GM12878 (cell line): ENCODE data around the gene FBN2. TPM values are rescaled to one million over a fixed set of nuclear protein-coding genes. Genes with fewer than 3 reads are reported as not detected.
"Not testable (repeated sequence)": the region's sequence is repeated elsewhere in the genome, so short reads cannot be mapped to it uniquely, and the experiment has no call there.

Experiments used
- ATAC-seq: fragments of 200-7000 bp; cut with Tn5 transposase; 3 replicates; pipeline ENCODE4 v1.9.1; 2020; ENCODE audit warnings: mild to moderate bottlenecking, moderate library complexity
- BruUV-seq: library from RNA; stranded (reverse); fragments of 400-500 nt; replicated peaks from 2 replicates; lab custom pipeline; 2021; lab: Mats Ljungman, UMichigan
- CTCF ChIA-PET: fragments of 300-600 bp; sonication (Branson Sonifier 250); formaldehyde crosslinking; extraction: SDS; loops from one replicate; lab custom pipeline; 2021; ENCODE audit warnings: inconsistent platforms; lab: Yijun Ruan, JAX
- POLR2A ChIA-PET: fragments of 350-600 bp; formaldehyde crosslinking; extraction: SDS; loops from one replicate; lab custom pipeline; 2021; ENCODE audit warnings: inconsistent platforms; lab: Charles Lee
- RAD21 ChIA-PET: fragments of 300-600 bp; sonication (Branson Sonifier 250); formaldehyde crosslinking; loops from one replicate; lab custom pipeline; 2023; ENCODE audit warnings: antibody characterized with exemption; ENCODE audit not compliant: unreplicated experiment; lab: Charles Lee
- SMC1A ChIA-PET: fragments of 300-600 bp; sonication (Branson Sonifier 250); formaldehyde crosslinking; loops from one replicate; lab custom pipeline; 2023; ENCODE audit not compliant: unreplicated experiment, uncharacterized antibody; lab: Charles Lee
- DNase-seq: peaks from one replicate; pipeline ENCODE4 v3.0.0-alpha.2; 2011; ENCODE audit warnings: low read depth, low spot score
- FAIRE-seq: peaks from 3 replicates; lab custom pipeline; 2011; peaks lifted over from hg19 to GRCh38; lab: Jason Lieb, UNC
- H2AFZ ChIP-seq: 2 replicates; pipeline ENCODE4 v1.6.0; 2011; ENCODE audit warnings: low read depth, low read length, control low read depth; ENCODE audit not compliant: control insufficient read depth
- H3K27ac ChIP-seq: 2 replicates; pipeline ENCODE4 v1.5.1; 2011; ENCODE audit warnings: control low read depth; ENCODE audit not compliant: control insufficient read depth, insufficient read depth
- H3K27me3 ChIP-seq, 2 experiments: replicated peaks in 1 of 2; 2 replicates each; pipeline versions ENCODE4 v1.6.0 to v1.6.1; 2011; ENCODE audit warnings: low read length in 1 of 2; ENCODE audit not compliant: control insufficient read depth in 2 of 2, insufficient read depth in 2 of 2
- H3K36me3 ChIP-seq, 2 experiments: 2 replicates each; pipeline ENCODE4 v1.5.1; 2011; ENCODE audit warnings: low read length in 1 of 2; ENCODE audit not compliant: control insufficient read depth in 2 of 2, insufficient read depth in 2 of 2
- H3K4me1 ChIP-seq: 2 replicates; pipeline ENCODE4 v1.6.1; 2011; ENCODE audit warnings: mild to moderate bottlenecking, low read length, moderate library complexity, mixed read lengths; ENCODE audit not compliant: control insufficient read depth, insufficient read depth
- H3K4me2 ChIP-seq: 2 replicates; pipeline ENCODE4 v1.6.0; 2011; ENCODE audit warnings: control low read depth; ENCODE audit not compliant: control insufficient read depth, insufficient read depth
- H3K4me3 ChIP-seq: fragments of 200-600 bp; sonication (generic); 2 replicates; pipeline ENCODE4 v1.5.1; 2016
- H3K79me2 ChIP-seq: 2 replicates; pipeline ENCODE4 v1.6.0; 2011; ENCODE audit warnings: low read length; ENCODE audit not compliant: control insufficient read depth, insufficient read depth
- H3K9ac ChIP-seq: 2 replicates; pipeline ENCODE4 v1.8.0; 2011; ENCODE audit warnings: low read length, control low read depth, mixed read lengths; ENCODE audit not compliant: control insufficient read depth, insufficient read depth
- H3K9me3 ChIP-seq: replicated peaks from 3 replicates; pipeline ENCODE4 v1.5.1; 2011; ENCODE audit warnings: mild to moderate bottlenecking, low read length; ENCODE audit not compliant: control insufficient read depth, insufficient read depth
- H4K20me1 ChIP-seq: 2 replicates; pipeline ENCODE4 v1.6.0; 2011; ENCODE audit not compliant: control insufficient read depth, insufficient read depth
- CBX5 ChIP-seq: sonication (generic); IDR thresholded peaks from 2 replicates; pipeline ENCODE4 v1.6.1; 2016; ENCODE audit warnings: low read depth, moderate library complexity, mild to moderate bottlenecking, inconsistent platforms
- CREB1 ChIP-seq: IDR thresholded peaks from 2 replicates; pipeline ENCODE4 v1.6.1; 2012; ENCODE audit warnings: low read depth, mild to moderate bottlenecking, inconsistent platforms
- RB1 ChIP-seq: fragments of 450-650 bp; formaldehyde crosslinking; IDR thresholded peaks from 2 replicates; pipeline ENCODE4 v1.6.1; 2017; ENCODE audit warnings: mild to moderate bottlenecking, borderline replicate concordance
- RBBP5 ChIP-seq: fragments of 200-600 bp; sonication (generic); conservative IDR thresholded peaks from 2 replicates; pipeline ENCODE4 v1.6.1; 2016
- SRF ChIP-seq, 2 experiments: IDR thresholded peaks; 2 replicates each; pipeline ENCODE4 v1.6.1; 2011; ENCODE audit warnings: low read depth in 2 of 2, low read length in 2 of 2, mild to moderate bottlenecking in 1 of 2, moderate library complexity in 1 of 2
- SUZ12 ChIP-seq: fragments of 200-600 bp; sonication (generic); IDR thresholded peaks from one replicate; pipeline ENCODE4 v1.6.1; 2018; ENCODE audit warnings: antibody characterized with exemption, mild to moderate bottlenecking; ENCODE audit not compliant: unreplicated experiment
- WRNIP1 ChIP-seq: IDR thresholded peaks from 2 replicates; pipeline ENCODE4 v1.6.1; 2011; ENCODE audit warnings: low read depth, low read length, improper control_type of control experiment, borderline replicate concordance
- ZNF622 ChIP-seq: fragments of 450-650 bp; IDR thresholded peaks from 2 replicates; pipeline ENCODE4 v1.6.1; 2017; ENCODE audit warnings: mild to moderate bottlenecking, inconsistent platforms
- WGBS: methylation state at CpG from one replicate; pipeline ENCODE4 v1.1.6; 2016; ENCODE audit warnings: low lambda C conversion rate; ENCODE audit not compliant: insufficient replicate concordance, insufficient coverage; ENCODE audit errors: missing lambda C conversion rate; 5-methylcytosine and 5-hydroxymethylcytosine counted together
- in situ Hi-C: fragments of 300-500 bp; cut with MboI; formaldehyde crosslinking; loops from 9 replicates; pipeline ENCODE4 v1.14.3; 2018; ENCODE audit warnings: mixed read lengths
- intact Hi-C: fragments of 100-400 bp; cut with micrococcal nuclease; formaldehyde crosslinking; loops from one replicate; pipeline ENCODE4 v1.14.2; 2022; ENCODE audit not compliant: unreplicated experiment
- polyA plus RNA-seq, 11 experiments: library from polyadenylated mRNA; depleted of rRNA in 4 of 11; unstranded in 6 of 11; stranded (reverse) in 5 of 11; fragments of >200 nt; fragmentation: Nextera tagmentation in 4 of 11; fragmentation: Illumina TruSeq in 1 of 11; extraction: Ambion mirVana in 4 of 11; extraction: Trizol in 1 of 11; gene quantifications; 1 replicate in 1 of 11; 2 replicates in 10 of 11; pipeline versions ENCODE4 v1.2.1 to v1.2.3, GENCODE V29; 2011 to 2016; ENCODE audit warnings: inconsistent platforms in 2 of 11, missing spikeins in 2 of 11, low read depth in 1 of 11
- total RNA-seq, 4 experiments: library from RNA; depleted of rRNA in 3 of 4; stranded (reverse); fragments of >200 nt in 3 of 4; fragmentation: Illumina TruSeq in 1 of 4; extraction: Trizol in 1 of 4; gene quantifications; 2 replicates each; pipeline versions ENCODE4 v1.2.1 to v1.2.3, GENCODE V29; 2013 to 2021
- TF ChIP-seq, protein P1 (sequence below): IDR thresholded peaks from 2 replicates; pipeline ENCODE4 v1.6.1; 2012; ENCODE audit warnings: improper control_type of control experiment, low read depth, low read length; ENCODE audit not compliant: insufficient replicate concordance

Gene FBN2
- total and polyA plus RNA-seq, 10 of the 15 experiments (the other 5 are each of a cell fraction or from before 2014, with no cell fraction given) = 0.01 to 0.98 (median 0.10) TPM; not detected in 3

DNA sequence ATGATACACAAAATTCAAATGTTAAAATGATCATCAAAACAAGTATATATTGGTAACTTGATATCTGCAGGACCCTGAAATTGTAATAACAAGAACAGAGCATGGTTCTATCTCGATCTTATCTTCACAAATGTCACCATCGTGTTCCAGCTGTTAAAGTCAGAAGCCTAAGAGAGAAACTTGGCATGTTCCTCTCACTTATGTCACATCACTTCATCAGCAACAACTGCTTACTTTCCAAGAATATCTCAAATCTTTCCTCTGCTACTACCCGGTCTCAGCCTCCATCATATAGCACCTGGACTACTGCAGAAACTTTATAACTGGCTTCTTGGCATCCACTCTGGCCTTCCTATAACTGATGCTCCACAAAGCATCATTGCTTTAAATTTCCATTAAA lies 84.9 kb downstream of the FBN2 start (continued):
- TF ChIP-seq, protein P1, sequence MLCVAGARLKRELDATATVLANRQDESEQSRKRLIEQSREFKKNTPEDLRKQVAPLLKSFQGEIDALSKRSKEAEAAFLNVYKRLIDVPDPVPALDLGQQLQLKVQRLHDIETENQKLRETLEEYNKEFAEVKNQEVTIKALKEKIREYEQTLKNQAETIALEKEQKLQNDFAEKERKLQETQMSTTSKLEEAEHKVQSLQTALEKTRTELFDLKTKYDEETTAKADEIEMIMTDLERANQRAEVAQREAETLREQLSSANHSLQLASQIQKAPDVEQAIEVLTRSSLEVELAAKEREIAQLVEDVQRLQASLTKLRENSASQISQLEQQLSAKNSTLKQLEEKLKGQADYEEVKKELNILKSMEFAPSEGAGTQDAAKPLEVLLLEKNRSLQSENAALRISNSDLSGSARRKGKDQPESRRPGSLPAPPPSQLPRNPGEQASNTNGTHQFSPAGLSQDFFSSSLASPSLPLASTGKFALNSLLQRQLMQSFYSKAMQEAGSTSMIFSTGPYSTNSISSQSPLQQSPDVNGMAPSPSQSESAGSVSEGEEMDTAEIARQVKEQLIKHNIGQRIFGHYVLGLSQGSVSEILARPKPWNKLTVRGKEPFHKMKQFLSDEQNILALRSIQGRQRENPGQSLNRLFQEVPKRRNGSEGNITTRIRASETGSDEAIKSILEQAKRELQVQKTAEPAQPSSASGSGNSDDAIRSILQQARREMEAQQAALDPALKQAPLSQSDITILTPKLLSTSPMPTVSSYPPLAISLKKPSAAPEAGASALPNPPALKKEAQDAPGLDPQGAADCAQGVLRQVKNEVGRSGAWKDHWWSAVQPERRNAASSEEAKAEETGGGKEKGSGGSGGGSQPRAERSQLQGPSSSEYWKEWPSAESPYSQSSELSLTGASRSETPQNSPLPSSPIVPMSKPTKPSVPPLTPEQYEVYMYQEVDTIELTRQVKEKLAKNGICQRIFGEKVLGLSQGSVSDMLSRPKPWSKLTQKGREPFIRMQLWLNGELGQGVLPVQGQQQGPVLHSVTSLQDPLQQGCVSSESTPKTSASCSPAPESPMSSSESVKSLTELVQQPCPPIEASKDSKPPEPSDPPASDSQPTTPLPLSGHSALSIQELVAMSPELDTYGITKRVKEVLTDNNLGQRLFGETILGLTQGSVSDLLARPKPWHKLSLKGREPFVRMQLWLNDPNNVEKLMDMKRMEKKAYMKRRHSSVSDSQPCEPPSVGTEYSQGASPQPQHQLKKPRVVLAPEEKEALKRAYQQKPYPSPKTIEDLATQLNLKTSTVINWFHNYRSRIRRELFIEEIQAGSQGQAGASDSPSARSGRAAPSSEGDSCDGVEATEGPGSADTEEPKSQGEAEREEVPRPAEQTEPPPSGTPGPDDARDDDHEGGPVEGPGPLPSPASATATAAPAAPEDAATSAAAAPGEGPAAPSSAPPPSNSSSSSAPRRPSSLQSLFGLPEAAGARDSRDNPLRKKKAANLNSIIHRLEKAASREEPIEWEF = no peak
- TF ChIP-seq SUZ12 = no peak
- TF ChIP-seq RB1 = no peak
- TF ChIP-seq WRNIP1 = no peak
- TF ChIP-seq SRF (IDR thresholded peaks at IDR 0.05; ENCODE audit: low read depth in 2 of 2, low read length in 2 of 2) = no peak
- no peak for TF ChIP-seq ZNF622
- no peak for TF ChIP-seq CREB1
- no peak for TF ChIP-seq RBBP5

DNA sequence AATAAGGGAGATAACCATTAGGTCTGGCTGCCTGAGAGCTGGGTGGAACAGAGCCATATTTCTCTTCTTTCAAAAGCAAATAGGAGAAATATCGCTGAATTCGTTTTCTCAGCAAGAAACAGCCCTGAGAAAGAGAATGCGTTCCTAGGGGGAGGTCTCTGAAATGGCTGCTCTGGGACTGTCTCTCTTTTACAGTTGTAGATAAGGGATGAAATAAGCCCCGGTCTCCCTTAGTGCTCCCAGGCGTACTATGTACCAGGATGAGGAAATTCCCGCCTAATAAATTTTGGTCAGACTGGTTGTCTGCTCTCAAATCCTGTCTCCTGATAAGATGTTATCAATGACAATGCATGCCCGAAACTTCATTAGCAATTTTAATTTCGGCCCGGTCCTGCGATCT lies 90.8 kb downstream of the FBN2 start:
- in situ Hi-C loops, BruUV-seq, H3K79me2 ChIP-seq, H3K27ac ChIP-seq, H3K9me3 ChIP-seq, H3K4me2 ChIP-seq, H3K36me3 ChIP-seq, H3K4me1 ChIP-seq, POLR2A ChIA-PET, H3K27me3 ChIP-seq, H2AFZ ChIP-seq, ATAC-seq, H4K20me1 ChIP-seq, DNase-seq, H3K4me3 ChIP-seq, FAIRE-seq, RAD21 ChIA-PET, SMC1A ChIA-PET, H3K9ac ChIP-seq, CTCF ChIA-PET: not testable (repeated sequence)
- intact Hi-C loops = loop anchor here (5.0 kb wide), 1 partner anchor 1170 kb away; no protein-coding TSS in a partner anchor
- 62% methylated on average over 10 of the region's 10 CpGs for WGBS
- peak; percentile 32; the same call in 1 of the 2 replicates for TF ChIP-seq CBX5
